Heart left ventricle (tissue), 13 donors: Measurements from ENCODE around the gene CD99L2.

ENCODE experiments used
- POLR2A ChIP-seq, 2 donors: fragments of 450-650 bp; IDR thresholded peaks; one replicate each; pipeline ENCODE4 v1.6.1; 2017; ENCODE audit warnings: antibody characterized with exemption in 2 of 2, mild to moderate bottlenecking in 2 of 2, moderate library complexity in 2 of 2
- TF ChIP-seq, protein P1 (sequence below), 12 donors: fragments of 200-600 bp; sonication (generic) in 4 of 12; IDR thresholded peaks; one replicate each; pipeline versions ENCODE4 v1.5.0 to v1.8.0; 2018 to 2022; ENCODE audit warnings: antibody characterized with exemption in 12 of 12, mild to moderate bottlenecking in 5 of 12
- donor health status: ischemic (EF 13 %, LVEDD 7.1; RV severe dilation, severe dysfunction).
- donor health status: DM: no; HTN: yes; CAD: no.
- donor health status: DM: no; HTN: no; CAD: no.
- donor health status: ischemic (EF 25% LVEDD 6.9; RV normal size, moderate dysfunction).
- donor health status: ischemic (EF 25% LVEDD 5.7; RV mildly dilated, moderate dysfunction).
- donor health status: ischemic (EF 35%, LVEDD 5.7; RV mildly dilated, moderate dysfunction).
- donor health status: nonischemic (EF 11% LVEDD 7.7; RV severe dilation, severe dysfunction).
- donor health status: DM: yes; HTN: yes; CAD: no.
- donor health status: PGD.
- donor health status: ischemic (EF 29% LVEDD 5.4; RV normal size, mild dysfunction).
- donor health status: nonischemic (EF 23%, LVEDD 6.1; RV moderate dilation, normal function).

- TF ChIP-seq, protein P1, sequence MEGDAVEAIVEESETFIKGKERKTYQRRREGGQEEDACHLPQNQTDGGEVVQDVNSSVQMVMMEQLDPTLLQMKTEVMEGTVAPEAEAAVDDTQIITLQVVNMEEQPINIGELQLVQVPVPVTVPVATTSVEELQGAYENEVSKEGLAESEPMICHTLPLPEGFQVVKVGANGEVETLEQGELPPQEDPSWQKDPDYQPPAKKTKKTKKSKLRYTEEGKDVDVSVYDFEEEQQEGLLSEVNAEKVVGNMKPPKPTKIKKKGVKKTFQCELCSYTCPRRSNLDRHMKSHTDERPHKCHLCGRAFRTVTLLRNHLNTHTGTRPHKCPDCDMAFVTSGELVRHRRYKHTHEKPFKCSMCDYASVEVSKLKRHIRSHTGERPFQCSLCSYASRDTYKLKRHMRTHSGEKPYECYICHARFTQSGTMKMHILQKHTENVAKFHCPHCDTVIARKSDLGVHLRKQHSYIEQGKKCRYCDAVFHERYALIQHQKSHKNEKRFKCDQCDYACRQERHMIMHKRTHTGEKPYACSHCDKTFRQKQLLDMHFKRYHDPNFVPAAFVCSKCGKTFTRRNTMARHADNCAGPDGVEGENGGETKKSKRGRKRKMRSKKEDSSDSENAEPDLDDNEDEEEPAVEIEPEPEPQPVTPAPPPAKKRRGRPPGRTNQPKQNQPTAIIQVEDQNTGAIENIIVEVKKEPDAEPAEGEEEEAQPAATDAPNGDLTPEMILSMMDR (IDR thresholded peaks at IDR 0.05): no peak
- TF ChIP-seq POLR2A (IDR thresholded peaks at IDR 0.05): no peak
Observed at GRCh38 chrX:150849486-150849885, 49.0 kb downstream of the CD99L2 start.
